ENCODE data around the gene PCID2.

DNA sequence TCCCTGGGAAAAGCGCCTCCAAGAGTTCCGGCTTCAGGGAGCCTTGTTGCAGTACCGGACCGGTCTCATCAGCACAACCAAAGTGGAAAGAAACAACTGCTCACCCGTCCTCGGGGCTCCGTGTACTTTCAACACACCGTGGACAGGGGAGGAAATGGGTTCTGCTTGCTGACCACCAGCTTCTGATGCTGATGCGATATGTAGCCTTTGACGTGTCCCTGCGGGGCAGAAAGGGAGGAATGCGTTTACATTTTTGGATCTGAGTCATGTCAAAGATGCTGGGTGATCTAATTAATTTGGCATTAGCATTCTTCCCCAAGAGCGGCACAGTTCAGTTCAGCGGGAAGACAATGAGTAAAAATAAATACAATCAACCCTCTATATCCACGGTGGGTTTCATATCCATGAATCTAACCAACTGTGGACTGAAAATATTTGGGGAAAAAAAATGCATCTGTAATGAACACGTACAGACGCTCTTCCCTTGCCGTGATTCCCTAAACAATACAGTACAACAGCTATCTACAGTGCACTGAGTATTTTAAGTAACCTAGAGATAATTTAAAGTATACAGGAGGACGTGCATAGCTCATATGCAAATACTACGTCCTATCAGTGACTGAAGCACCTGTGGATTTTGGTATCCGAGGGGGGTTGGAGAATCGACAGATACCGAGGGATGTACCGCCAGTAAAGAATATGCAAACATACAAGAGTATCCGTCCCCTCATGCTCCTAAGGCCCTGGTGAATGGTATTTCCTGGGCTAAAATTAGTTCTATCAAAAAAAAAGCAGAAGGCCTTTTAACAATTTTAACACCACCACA lies 30.2 kb downstream of the PCID2 start:
- TF ChIP-seq YY1 (IDR thresholded peaks at IDR 0.05; ENCODE audit: insufficient read depth, insufficient read length) = no peak
- no peak for TF ChIP-seq ZNF274 (IDR thresholded peaks at IDR 0.05; ENCODE audit: low read depth, low read length)
- no peak for TF ChIP-seq SUZ12 (IDR thresholded peaks at IDR 0.05; ENCODE audit: extremely low read depth, insufficient read depth, insufficient read length)
